Neural progenitor cell (in vitro differentiated cells): ENCODE data around the gene PSMD14. TPM values are rescaled to one million over a fixed set of nuclear protein-coding genes. Genes with fewer than 3 reads are reported as not detected.

Experiments used
- DNase-seq: peaks from one replicate; pipeline ENCODE4 v3.0.0-alpha.2; 2016; ENCODE audit warnings: low spot score
- H2AFZ ChIP-seq: fragments of 200-600 bp; sonication (generic); replicated peaks from 2 replicates; pipeline ENCODE4 v1.6.1; 2016; ENCODE audit warnings: antibody characterized with exemption
- H3F3A ChIP-seq: fragments of 200-600 bp; sonication (generic); 2 replicates; pipeline ENCODE4 v1.6.1; 2016; ENCODE audit warnings: antibody characterized with exemption, low read depth
- H3K27ac ChIP-seq: fragments of 200-600 bp; sonication (generic); 2 replicates; pipeline ENCODE4 v1.5.1; 2016; ENCODE audit warnings: mild to moderate bottlenecking
- H3K27me3 ChIP-seq: fragments of 200-600 bp; sonication (generic); 2 replicates; pipeline ENCODE4 v1.6.1; 2016; ENCODE audit warnings: mild to moderate bottlenecking, moderate library complexity
- H3K36me3 ChIP-seq: fragments of 200-600 bp; sonication (generic); 2 replicates; pipeline ENCODE4 v1.5.1; 2016
- H3K4me1 ChIP-seq: fragments of 200-600 bp; sonication (generic); 2 replicates; pipeline ENCODE4 v1.6.1; 2016; ENCODE audit warnings: mixed run types
- H3K4me2 ChIP-seq: fragments of 200-600 bp; sonication (generic); 2 replicates; pipeline ENCODE4 v1.6.1; 2016
- H3K4me3 ChIP-seq: fragments of 200-600 bp; sonication (generic); 2 replicates; pipeline ENCODE4 v1.5.1; 2016
- H3K79me2 ChIP-seq: fragments of 200-600 bp; sonication (generic); 2 replicates; pipeline ENCODE4 v1.6.1; 2016; ENCODE audit warnings: low read depth
- H3K9ac ChIP-seq: fragments of 200-600 bp; sonication (generic); 2 replicates; pipeline ENCODE4 v1.6.1; 2016
- H3K9me3 ChIP-seq: fragments of 200-600 bp; sonication (generic); 2 replicates; pipeline ENCODE4 v1.5.1; 2016; ENCODE audit warnings: low read depth
- H4K20me1 ChIP-seq: fragments of 200-600 bp; sonication (generic); 2 replicates; pipeline ENCODE4 v1.6.1; 2016; ENCODE audit warnings: low read depth
- H3K27ac Mint-ChIP-seq: 3 replicates; pipeline ENCODE4 v1.8.0; 2021; ENCODE audit warnings: mixed read lengths
- H3K27me3 Mint-ChIP-seq: 2 replicates; pipeline ENCODE4 v1.8.0; 2022; ENCODE audit warnings: low read depth, mild to moderate bottlenecking, inconsistent platforms, moderate library complexity, mixed read lengths; ENCODE audit not compliant: insufficient read depth
- H3K36me3 Mint-ChIP-seq: 3 replicates; pipeline ENCODE4 v1.8.0; 2021; ENCODE audit warnings: mixed read lengths
- H3K4me1 Mint-ChIP-seq: 3 replicates; pipeline ENCODE4 v1.8.0; 2021; ENCODE audit warnings: mixed read lengths
- H3K4me3 Mint-ChIP-seq: 3 replicates; pipeline ENCODE4 v1.8.0; 2021; ENCODE audit warnings: mild to moderate bottlenecking, moderate library complexity, mixed read lengths
- H3K9me3 Mint-ChIP-seq: 3 replicates; pipeline ENCODE4 v1.8.0; 2020; ENCODE audit warnings: mixed read lengths
- CTCF ChIP-seq: fragments of 200-600 bp; sonication (generic); IDR thresholded peaks from 2 replicates; pipeline ENCODE4 v1.5.1; 2017; ENCODE audit warnings: antibody characterized with exemption, mild to moderate bottlenecking
- EZH2 ChIP-seq: fragments of 200-600 bp; sonication (generic); IDR thresholded peaks from 2 replicates; pipeline ENCODE4 v1.6.1; 2017; ENCODE audit warnings: antibody characterized with exemption, mild to moderate bottlenecking, moderate library complexity
- EZH2phosphoT487 ChIP-seq: fragments of 200-600 bp; sonication (generic); IDR thresholded peaks from 2 replicates; pipeline ENCODE4 v1.6.1; 2017; ENCODE audit warnings: antibody characterized with exemption
- total RNA-seq: library from RNA; depleted of rRNA; stranded (reverse); fragments of >200 nt; gene quantifications from 2 replicates; pipeline ENCODE4 v1.2.3, GENCODE V29; 2015; ENCODE audit warnings: low replicate concordance

Gene PSMD14
- total RNA-seq, 1 donor from 2014 or later, result 152 TPM

GRCh38 chr2:161343235-161343634 is 35.0 kb downstream of the PSMD14 start:
- H3K36me3 ChIP-seq, result peaks cover 7% of the 10 kb centered on the region
- H4K20me1 ChIP-seq, result peaks cover 21% of the 10 kb centered on the region
- Mint-ChIP-seq H3K36me3 (peaks cover 55% of the 10 kb centered on the region), H3K27me3 (peaks cover 3% of the 10 kb centered on the region), H3K4me1 (no peaks in the 10 kb centered on the region), H3K9me3 (peaks cover 35% of the 10 kb centered on the region), H3K4me3 (no peak overlapping the region), H3K27ac (no peak overlapping the region)
- H3K9ac ChIP-seq, result no peak overlapping the region
- H3K27ac ChIP-seq, result no peak overlapping the region
- H2AFZ ChIP-seq, result no peak overlapping the region
- DNase-seq, result no peak
- H3K4me3 ChIP-seq, result no peak overlapping the region
- no peak overlapping the region for H3K4me2 ChIP-seq
- H3K79me2 ChIP-seq, result peaks cover 82% of the 10 kb centered on the region
- no peaks in the 10 kb centered on the region for H3K9me3 ChIP-seq
- no peaks in the 10 kb centered on the region for H3F3A ChIP-seq
- no peaks in the 10 kb centered on the region for H3K27me3 ChIP-seq
- H3K4me1 ChIP-seq, result no peaks in the 10 kb centered on the region
- TF ChIP-seq EZH2 (no peak), CTCF (no peak), EZH2phosphoT487 (no peak)

GRCh38 chr2:161344692-161345091 is 36.5 kb downstream of the PSMD14 start:
- Histone ChIP-seq H3F3A (no peaks in the 10 kb centered on the region), H3K79me2 (peaks cover 83% of the 10 kb centered on the region), H3K36me3 (peaks cover 7% of the 10 kb centered on the region), H3K9me3 (no peaks in the 10 kb centered on the region), H4K20me1 (peaks cover 26% of the 10 kb centered on the region), H3K4me2 (no peak overlapping the region), H3K27me3 (no peaks in the 10 kb centered on the region), H3K4me3 (no peak overlapping the region), H3K4me1 (no peaks in the 10 kb centered on the region), H3K9ac (no peak overlapping the region), H2AFZ (no peak overlapping the region), H3K27ac (no peak overlapping the region)
- H3K9me3 Mint-ChIP-seq, result peaks cover 33% of the 10 kb centered on the region
- TF ChIP-seq CTCF (no peak), EZH2phosphoT487 (no peak), EZH2 (no peak)
- peaks cover 51% of the 10 kb centered on the region for H3K36me3 Mint-ChIP-seq
- no peak for DNase-seq
- H3K27ac Mint-ChIP-seq, result no peak overlapping the region
- no peaks in the 10 kb centered on the region for H3K4me1 Mint-ChIP-seq
- peaks cover 3% of the 10 kb centered on the region for H3K27me3 Mint-ChIP-seq
- no peak overlapping the region for H3K4me3 Mint-ChIP-seq

- no peak overlapping the region for H3K4me2 ChIP-seq
- no peaks in the 10 kb centered on the region for H3K9me3 ChIP-seq
- H3K9me3 Mint-ChIP-seq, result no peaks in the 10 kb centered on the region
- peaks cover 62% of the 10 kb centered on the region for H4K20me1 ChIP-seq
- H3F3A ChIP-seq, result peaks cover 9% of the 10 kb centered on the region
- no peak for DNase-seq
- peaks cover 8% of the 10 kb centered on the region for H3K4me1 ChIP-seq
- H3K4me1 Mint-ChIP-seq, result peaks cover 30% of the 10 kb centered on the region
- no peak overlapping the region for H3K4me3 Mint-ChIP-seq
- no peak overlapping the region for H3K9ac ChIP-seq
- TF ChIP-seq EZH2 (no peak), EZH2phosphoT487 (no peak), CTCF (no peak)
- peaks cover 99% of the 10 kb centered on the region for H3K79me2 ChIP-seq
- H3K27me3 ChIP-seq, result no peaks in the 10 kb centered on the region
- no peaks in the 10 kb centered on the region for H3K27me3 Mint-ChIP-seq
- no peak overlapping the region for H3K4me3 ChIP-seq
- H2AFZ ChIP-seq, result no peak overlapping the region
- peaks cover 11% of the 10 kb centered on the region for H3K36me3 Mint-ChIP-seq
- no peaks in the 10 kb centered on the region for H3K36me3 ChIP-seq
- no peak overlapping the region for H3K27ac ChIP-seq
- H3K27ac Mint-ChIP-seq, result no peak overlapping the region
Observed at GRCh38 chr2:161351678-161352077, 43.5 kb downstream of the PSMD14 start.
